ENCODE data around the gene CCDC93.

The CCDC93 gene

DNA sequence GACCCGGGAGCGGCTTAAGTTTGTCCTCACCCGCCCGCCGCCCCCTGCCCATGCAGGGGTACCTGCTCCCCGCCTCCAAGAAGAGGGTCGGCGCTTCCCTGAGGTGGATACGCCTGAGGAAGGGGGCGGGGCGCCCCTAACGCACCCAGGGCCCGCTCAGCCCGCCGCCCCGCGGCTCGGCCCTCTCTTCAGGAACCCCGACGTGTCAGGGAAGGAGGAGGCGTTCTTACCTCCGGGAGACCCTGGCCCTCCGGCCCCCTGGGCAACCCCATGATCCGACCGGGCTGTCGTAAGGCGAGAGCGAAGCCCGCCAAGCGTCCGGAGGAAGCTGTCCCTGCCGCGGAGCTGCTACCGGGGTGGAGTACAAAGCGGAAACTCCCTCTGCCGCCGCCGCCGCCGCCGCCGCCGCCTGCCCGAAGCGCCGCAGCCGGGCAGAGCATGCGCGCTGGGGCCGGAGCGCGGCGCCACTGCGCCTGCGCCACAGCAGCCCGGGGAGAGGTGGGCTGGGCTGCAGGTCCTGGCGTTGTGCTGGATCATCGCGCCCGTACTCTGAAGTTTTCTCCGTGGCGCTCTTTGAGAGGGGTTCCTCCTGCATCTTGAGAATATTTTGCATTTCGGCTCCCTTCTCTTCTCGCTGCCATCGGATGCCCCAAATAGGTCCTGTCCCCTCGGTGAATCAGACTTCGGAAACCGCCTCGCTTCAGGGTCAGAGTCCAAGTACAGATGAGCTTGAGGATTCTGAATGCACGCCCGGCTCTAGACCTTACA lies at the start of gene CCDC93:
Gene CCDC93, minus strand, starts transcription at position 347 of the 768 bp plus-strand sequence. Its CDS starts 75 bp downstream, at position 272.
- in situ Hi-C loops (cut with HindIII; ENCODE audit: low pct_ligation_motif_present, low pct_unique_long_range_greater_than_20kb, low sequenced_read_pairs) = no loop called here
- peak; percentile 86 for DNase-seq

DNA sequence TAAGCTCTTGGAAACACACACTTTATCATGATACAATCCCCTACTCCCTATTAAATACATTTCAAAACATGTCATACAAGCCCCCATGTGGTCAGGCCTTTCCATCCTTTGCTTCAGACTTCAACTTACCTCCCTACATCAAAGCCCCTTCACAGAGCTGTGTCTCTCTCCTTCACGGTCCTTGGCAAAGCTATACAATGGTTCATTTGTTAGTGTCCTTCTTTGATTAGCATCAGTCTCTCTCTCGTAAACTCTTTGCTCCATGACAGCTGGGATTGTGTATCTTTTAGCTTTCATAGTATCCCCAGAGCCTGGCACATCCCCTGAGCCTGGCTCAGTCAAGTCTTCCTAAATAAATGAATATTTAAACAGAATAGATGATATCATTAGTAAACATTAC lies 48.8 kb upstream of the CCDC93 start:
- no peak for DNase-seq
- in situ Hi-C loops (cut with HindIII; ENCODE audit: low pct_ligation_motif_present, low pct_unique_long_range_greater_than_20kb, low sequenced_read_pairs) = no loop called here

DNA sequence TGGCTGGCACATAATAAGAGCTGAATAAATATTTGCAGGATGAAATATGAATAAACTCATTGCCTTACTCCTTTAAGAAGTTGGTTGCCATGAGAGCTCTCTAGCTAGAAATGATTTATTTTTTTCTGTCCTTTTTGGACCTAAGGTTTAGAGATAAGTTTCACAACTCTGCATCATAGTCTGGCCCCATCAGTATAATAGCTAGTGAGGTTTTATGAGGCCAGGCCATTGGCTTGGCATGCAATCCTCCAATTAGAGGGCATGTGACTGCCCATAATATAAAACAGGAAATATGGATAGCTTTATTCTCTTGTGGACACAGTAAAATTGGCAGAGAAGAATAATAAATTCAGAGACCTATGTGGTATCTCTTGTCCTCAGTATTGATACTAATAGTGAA lies 48.2 kb upstream of the CCDC93 start:
- DNase-seq = no peak
- in situ Hi-C loops (cut with HindIII; ENCODE audit: low pct_ligation_motif_present, low pct_unique_long_range_greater_than_20kb, low sequenced_read_pairs) = no loop called here

DNA sequence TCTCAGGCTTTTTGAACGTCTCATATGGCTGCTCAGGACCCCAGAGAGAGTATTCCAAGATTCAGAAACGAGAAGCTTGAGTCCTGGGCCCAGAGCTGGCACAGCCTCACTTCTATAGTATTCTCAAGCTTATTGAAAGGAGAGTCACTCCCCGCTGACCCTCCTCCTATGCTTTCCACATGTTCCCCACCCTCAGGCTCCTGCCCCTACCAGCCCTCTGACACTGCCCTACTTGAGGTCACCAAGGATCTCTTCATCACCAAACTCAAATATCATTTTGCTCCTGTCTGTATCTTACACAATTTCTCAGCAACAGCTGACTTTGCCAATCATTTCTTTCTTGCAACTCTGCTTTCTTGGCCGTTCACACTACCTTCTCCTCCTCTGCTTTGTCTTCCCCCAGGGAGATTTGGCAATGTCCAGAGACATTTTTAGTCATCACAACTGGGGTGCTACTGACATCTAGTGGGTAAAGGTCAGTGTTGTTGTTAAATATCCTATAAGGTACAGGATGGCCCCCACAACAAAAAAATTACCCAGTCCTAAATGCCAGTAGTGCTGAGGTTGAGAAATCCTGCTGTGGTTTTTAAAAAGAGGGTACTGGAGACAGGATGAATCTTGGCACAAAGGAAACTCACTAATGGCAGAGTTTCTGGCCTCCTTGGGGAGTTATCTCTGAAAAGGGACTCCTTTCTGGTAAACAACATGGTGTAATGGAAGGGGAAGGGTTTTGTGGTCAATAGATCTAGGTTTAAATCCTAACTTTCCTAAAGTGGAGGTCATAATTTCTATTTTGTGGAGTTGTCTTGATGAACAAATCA lies 47.5 kb upstream of the CCDC93 start:
- DNase-seq = peak; percentile 25
- in situ Hi-C loops (cut with HindIII; ENCODE audit: low pct_ligation_motif_present, low pct_unique_long_range_greater_than_20kb, low sequenced_read_pairs) = no loop called here

GRCh38 chr2:118059919-118060478 lies 46.1 kb upstream of the CCDC93 start:
- no peak for DNase-seq
- in situ Hi-C loops (cut with HindIII; ENCODE audit: low pct_ligation_motif_present, low pct_unique_long_range_greater_than_20kb, low sequenced_read_pairs) = no loop called here

- in situ Hi-C loops (cut with HindIII; ENCODE audit: low pct_ligation_motif_present, low pct_unique_long_range_greater_than_20kb, low sequenced_read_pairs) = no loop called here
- no peak for DNase-seq
These were observed 45.1 kb upstream of the CCDC93 start for GRCh38 chr2:118058951-118059350.

DNA sequence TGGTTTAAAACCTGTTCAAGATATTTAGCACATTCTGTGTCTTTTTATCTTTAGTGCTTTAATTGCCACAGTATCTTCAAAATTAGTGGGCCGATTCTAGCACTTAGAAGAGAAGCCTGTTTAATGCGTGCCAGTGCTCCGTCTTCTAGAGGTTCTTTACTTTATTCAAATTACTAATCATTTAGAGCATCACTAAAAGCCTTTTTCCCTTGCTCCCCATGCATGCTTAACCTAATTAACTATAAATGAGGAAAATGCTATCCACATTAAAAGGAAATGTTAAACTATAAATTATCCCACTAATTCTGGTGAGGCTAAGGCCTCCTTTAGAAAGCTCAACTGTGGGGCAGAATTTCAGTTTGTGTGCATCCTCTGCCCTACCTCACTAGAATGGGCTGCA lies 42.9 kb upstream of the CCDC93 start:
- in situ Hi-C loops (cut with HindIII; ENCODE audit: low pct_ligation_motif_present, low pct_unique_long_range_greater_than_20kb, low sequenced_read_pairs) = no loop called here
- no peak for DNase-seq

GRCh38 chr2:118056165-118056534 lies 42.3 kb upstream of the CCDC93 start:
- no peak for DNase-seq

GRCh38 chr2:118055512-118056164 lies 41.8 kb upstream of the CCDC93 start:
- DNase-seq = no peak
- in situ Hi-C loops (cut with HindIII; ENCODE audit: low pct_ligation_motif_present, low pct_unique_long_range_greater_than_20kb, low sequenced_read_pairs) = no loop called here

More at GRCh38 chr2:118056165-118056534, 42.3 kb upstream of the CCDC93 start:
- in situ Hi-C loops (cut with HindIII; ENCODE audit: low pct_ligation_motif_present, low pct_unique_long_range_greater_than_20kb, low sequenced_read_pairs) = no loop called here

- no peak for DNase-seq
- in situ Hi-C loops (cut with HindIII; ENCODE audit: low pct_ligation_motif_present, low pct_unique_long_range_greater_than_20kb, low sequenced_read_pairs) = no loop called here
These were observed 40.5 kb upstream of the CCDC93 start for GRCh38 chr2:118054213-118055008.

DNA sequence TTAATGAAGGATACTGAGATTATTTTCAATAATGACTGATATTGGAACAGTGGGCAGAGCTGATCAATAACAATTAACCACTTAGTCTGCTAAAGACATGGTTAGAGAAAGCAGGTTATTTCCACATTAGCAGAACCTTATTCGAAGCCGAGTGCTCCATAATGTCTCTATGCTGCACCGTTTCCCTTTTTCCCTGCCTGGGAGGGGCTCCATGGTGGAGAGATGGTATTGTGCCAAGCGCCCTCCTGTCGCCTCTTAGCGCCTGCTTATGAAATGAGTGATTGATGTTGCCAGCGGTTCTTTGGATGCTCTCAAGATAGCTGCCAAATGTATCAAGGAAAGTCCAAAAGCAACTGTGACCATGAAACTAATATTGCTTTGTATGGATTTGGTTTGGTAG lies 39.8 kb upstream of the CCDC93 start:
- DNase-seq = no peak
- in situ Hi-C loops (cut with HindIII; ENCODE audit: low pct_ligation_motif_present, low pct_unique_long_range_greater_than_20kb, low sequenced_read_pairs) = no loop called here

DNA sequence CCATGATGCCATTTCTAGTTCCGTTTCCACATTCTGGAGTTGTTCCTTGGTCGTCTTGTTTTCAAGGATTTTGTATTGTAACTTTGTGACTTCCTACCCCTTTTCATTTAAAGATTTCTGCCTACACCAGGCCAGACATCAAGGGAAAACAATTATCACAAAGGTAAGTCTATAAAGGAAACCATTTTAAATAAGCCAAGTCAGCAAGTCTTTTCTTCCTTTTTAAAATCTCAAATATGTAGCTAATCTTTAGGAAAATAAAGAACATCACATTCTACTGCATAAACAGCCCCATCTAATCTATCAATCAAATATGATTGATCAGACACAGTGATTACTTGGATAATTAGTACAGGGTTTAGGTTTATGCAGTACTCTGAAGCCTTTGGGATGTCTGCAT lies 38.6 kb upstream of the CCDC93 start:
- DNase-seq = no peak
- in situ Hi-C loops (cut with HindIII; ENCODE audit: low pct_ligation_motif_present, low pct_unique_long_range_greater_than_20kb, low sequenced_read_pairs) = no loop called here

DNA sequence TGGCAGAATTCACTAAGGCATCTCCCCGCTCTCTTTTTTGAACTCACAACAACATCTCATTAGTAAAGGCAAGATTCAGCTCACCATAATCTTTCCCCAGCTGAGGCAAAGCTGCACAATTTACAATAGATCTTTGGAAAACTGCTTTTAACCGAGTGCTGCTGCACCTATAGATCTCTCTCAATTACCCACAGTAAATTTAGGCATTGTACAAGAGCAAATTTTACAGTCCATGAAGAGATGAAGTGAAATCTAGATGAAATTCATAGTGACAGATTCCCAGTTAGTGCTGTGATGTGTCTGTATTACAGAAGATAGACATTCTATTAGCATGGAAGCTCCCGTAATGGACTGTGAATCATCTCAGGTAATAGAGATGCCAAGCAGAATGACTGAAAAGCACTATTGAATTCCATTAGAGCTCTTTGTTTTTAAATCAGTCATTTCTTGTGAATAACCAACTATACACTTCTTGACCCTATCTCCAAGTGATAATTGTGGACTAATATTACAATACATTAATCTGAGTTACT lies 38.0 kb upstream of the CCDC93 start:
- DNase-seq = no peak
- in situ Hi-C loops (cut with HindIII; ENCODE audit: low pct_ligation_motif_present, low pct_unique_long_range_greater_than_20kb, low sequenced_read_pairs) = no loop called here

DNA sequence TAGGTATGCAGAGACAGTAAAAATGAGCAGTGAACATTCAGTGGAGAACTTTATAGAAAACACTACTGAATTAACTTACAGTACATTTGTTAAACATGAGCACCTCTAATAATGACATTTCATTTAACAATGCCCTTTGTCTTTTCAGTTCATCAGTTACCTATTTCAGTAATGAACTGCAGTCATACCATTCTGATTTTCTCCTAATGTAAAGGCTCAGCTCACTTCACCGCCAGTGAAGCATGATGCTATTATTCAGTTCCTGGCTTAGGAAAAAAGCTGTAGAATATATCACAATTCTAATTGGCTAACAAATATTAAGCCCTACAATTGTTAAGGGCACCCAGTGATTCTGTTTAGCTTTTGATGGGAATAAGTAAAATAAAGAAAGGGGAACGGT lies 37.1 kb upstream of the CCDC93 start:
- in situ Hi-C loops (cut with HindIII; ENCODE audit: low pct_ligation_motif_present, low pct_unique_long_range_greater_than_20kb, low sequenced_read_pairs) = no loop called here
- no peak for DNase-seq

- no peak for DNase-seq
- in situ Hi-C loops (cut with HindIII; ENCODE audit: low pct_ligation_motif_present, low pct_unique_long_range_greater_than_20kb, low sequenced_read_pairs) = no loop called here
These were observed 36.5 kb upstream of the CCDC93 start for GRCh38 chr2:118050386-118050785.

- DNase-seq = no peak
- in situ Hi-C loops (cut with HindIII; ENCODE audit: low pct_ligation_motif_present, low pct_unique_long_range_greater_than_20kb, low sequenced_read_pairs) = no loop called here
These were observed 35.9 kb upstream of the CCDC93 start for GRCh38 chr2:118049816-118050140.

DNA sequence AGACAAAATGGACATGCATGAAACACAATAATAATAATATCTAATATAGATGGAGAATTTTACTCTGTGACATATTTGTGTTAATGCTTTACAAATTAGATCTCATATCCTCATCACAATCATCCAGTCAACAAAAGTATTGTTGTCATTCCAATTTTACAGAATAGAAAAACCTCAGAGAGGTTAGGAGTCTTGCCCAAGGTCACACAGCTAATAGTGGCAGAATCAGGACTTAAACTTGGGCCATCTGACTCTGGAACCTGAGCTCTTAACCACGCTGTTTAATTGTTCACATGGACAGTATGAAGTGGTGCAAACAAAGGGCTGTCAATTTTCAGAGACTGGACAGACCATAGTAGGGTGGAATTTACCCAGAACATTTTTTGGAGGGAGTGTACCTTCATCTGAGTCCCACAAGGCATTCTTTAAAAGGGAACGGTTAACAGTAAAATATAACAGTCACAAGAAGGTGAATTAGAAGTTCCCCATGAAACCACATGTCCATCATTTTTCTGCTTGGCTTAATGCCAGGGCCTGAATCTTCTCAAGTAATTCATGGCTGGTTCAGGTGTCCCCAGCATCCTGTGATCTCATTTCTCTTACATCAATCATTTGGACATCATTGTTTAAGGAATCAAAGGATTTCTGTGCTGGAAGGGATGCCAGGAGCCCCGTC lies 35.4 kb upstream of the CCDC93 start:
- DNase-seq = no peak
- in situ Hi-C loops (cut with HindIII; ENCODE audit: low pct_ligation_motif_present, low pct_unique_long_range_greater_than_20kb, low sequenced_read_pairs) = no loop called here

- no peak for DNase-seq
- in situ Hi-C loops (cut with HindIII; ENCODE audit: low pct_ligation_motif_present, low pct_unique_long_range_greater_than_20kb, low sequenced_read_pairs) = no loop called here
These were observed 34.5 kb upstream of the CCDC93 start for GRCh38 chr2:118048401-118048800.

Measured in ACHN (cell line).